Measurements from ENCODE around the gene CDH13. TPM values are rescaled to one million over a fixed set of nuclear protein-coding genes. Genes with fewer than 3 reads are reported as not detected.

The CDH13 gene
- total and polyA plus RNA-seq, 7 donors = 6.1 to 30.7 (median 22.8) TPM

- intact Hi-C loops (cut with DNase I) = no loop called here
- 84 to 88% (median 86%) methylated on average over 1 of the region's 1 CpG for WGBS, 3 donors
- Histone ChIP-seq H3K27ac (no peak overlapping the region), H3K9me3 (no peaks in the 10 kb centered on the region), H3K4me1 (peaks cover 2% of the 10 kb centered on the region), H3K4me3 (no peak overlapping the region), H3K27me3 (ENCODE audit: insufficient read depth in 3 of 3, low read length in 2 of 3) (no peaks in the 10 kb centered on the region), H3K36me3 (ENCODE audit: insufficient read depth in 1 of 2, low read depth in 1 of 2) (no peaks in the 10 kb centered on the region)
- ATAC-seq = no peak
- DNase-seq = no peak
- no peak for TF ChIP-seq CTCF (IDR thresholded peaks at IDR 0.05)
Observed at GRCh38 chr16:83541231-83541630, 914.5 kb downstream of the CDH13 start.

- Histone ChIP-seq H3K4me1 (peaks cover 2% of the 10 kb centered on the region), H3K9me3 (no peaks in the 10 kb centered on the region), H3K27me3 (ENCODE audit: insufficient read depth in 3 of 3, low read length in 2 of 3) (no peaks in the 10 kb centered on the region), H3K36me3 (ENCODE audit: insufficient read depth in 1 of 2, low read depth in 1 of 2) (no peaks in the 10 kb centered on the region), H3K4me3 (no peak overlapping the region), H3K27ac (no peak overlapping the region)
- intact Hi-C loops (cut with DNase I) = no loop called here
- ATAC-seq (no peak), DNase-seq (peak in 1 of 2 donors; percentile 29)
- no peak for TF ChIP-seq CTCF (IDR thresholded peaks at IDR 0.05)
- 27 to 58% (median 32%) methylated on average over 5 of the region's 5 CpGs for WGBS, 3 donors
Observed at GRCh38 chr16:83542491-83542890, 915.7 kb downstream of the CDH13 start.

GRCh38 chr16:83549316-83550182 is 922.8 kb downstream of the CDH13 start:
- 67 to 70% (median 70%) methylated on average over 13 of the region's 13 CpGs for WGBS, 3 donors
- DNase-seq (no peak), ATAC-seq (peak in 1 of 4 donors; percentile 10)
- H3K27ac ChIP-seq = no peak overlapping the region
- intact Hi-C loops (cut with DNase I) = no loop called here
- H3K36me3 ChIP-seq (ENCODE audit: insufficient read depth in 1 of 2, low read depth in 1 of 2) = no peaks in the 10 kb centered on the region
- no peak for TF ChIP-seq CTCF (IDR thresholded peaks at IDR 0.05)
- no peaks in the 10 kb centered on the region for H3K9me3 ChIP-seq
- no peaks in the 10 kb centered on the region for H3K4me1 ChIP-seq
- H3K4me3 ChIP-seq = no peak overlapping the region
- no peaks in the 10 kb centered on the region for H3K27me3 ChIP-seq (ENCODE audit: insufficient read depth in 3 of 3, low read length in 2 of 3)

DNA sequence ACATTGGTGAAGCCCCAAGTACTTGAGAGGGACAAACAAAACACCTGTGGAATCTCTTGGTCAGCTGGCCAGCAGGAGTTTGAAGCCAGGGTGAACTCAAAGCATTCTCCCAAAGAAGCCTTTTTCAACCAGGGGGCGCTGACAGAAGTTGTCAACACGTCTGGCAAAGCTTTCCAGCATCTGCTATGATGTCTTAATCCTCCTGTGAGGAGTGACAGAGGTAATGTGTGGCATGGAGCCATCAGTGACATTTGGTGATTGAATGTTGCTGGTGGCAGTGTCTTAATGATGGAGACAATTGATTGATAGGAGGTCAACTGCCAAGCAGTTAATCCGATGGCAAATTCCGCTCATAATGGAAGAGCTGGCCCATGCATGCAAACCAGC is 923.4 kb downstream of the CDH13 start:
- no peak overlapping the region for H3K4me3 ChIP-seq
- no peak for DNase-seq
- no peaks in the 10 kb centered on the region for H3K36me3 ChIP-seq (ENCODE audit: insufficient read depth in 1 of 2, low read depth in 1 of 2)
- intact Hi-C loops (cut with DNase I) = no loop called here
- TF ChIP-seq CTCF (IDR thresholded peaks at IDR 0.05) = no peak
- peak in 1 of 4 donors; percentile 64 for ATAC-seq
- H3K27me3 ChIP-seq (ENCODE audit: insufficient read depth in 3 of 3, low read length in 2 of 3) = no peaks in the 10 kb centered on the region
- 74 to 81% (median 75%) methylated on average over 4 of the region's 4 CpGs for WGBS, 3 donors
- no peak overlapping the region for H3K27ac ChIP-seq
- H3K9me3 ChIP-seq = no peaks in the 10 kb centered on the region
- no peaks in the 10 kb centered on the region for H3K4me1 ChIP-seq

All from psoas muscle (tissue), 8 donors.